ENCODE results near the gene NMT2.

The NMT2 gene

DNA sequence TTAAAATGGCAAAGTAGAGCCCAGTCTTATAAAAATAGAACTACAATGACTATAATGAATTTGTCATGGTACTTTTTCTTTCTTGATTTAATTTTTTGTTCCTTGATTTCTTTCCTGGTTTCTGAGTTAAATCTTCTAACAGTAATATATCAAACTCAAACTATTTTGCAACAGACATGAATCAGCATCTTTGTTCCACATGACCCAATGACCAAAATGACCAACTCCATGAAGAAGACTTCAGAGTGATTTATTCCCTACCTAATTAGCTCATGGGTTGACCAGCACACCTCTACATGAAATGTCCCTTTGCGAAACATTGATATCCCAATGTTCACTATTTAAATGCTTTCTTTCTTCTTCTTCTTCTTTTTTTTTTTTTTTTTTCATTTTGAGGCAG lies 30.9 kb downstream of the NMT2 start:
- TF ChIP-seq, protein P1, sequence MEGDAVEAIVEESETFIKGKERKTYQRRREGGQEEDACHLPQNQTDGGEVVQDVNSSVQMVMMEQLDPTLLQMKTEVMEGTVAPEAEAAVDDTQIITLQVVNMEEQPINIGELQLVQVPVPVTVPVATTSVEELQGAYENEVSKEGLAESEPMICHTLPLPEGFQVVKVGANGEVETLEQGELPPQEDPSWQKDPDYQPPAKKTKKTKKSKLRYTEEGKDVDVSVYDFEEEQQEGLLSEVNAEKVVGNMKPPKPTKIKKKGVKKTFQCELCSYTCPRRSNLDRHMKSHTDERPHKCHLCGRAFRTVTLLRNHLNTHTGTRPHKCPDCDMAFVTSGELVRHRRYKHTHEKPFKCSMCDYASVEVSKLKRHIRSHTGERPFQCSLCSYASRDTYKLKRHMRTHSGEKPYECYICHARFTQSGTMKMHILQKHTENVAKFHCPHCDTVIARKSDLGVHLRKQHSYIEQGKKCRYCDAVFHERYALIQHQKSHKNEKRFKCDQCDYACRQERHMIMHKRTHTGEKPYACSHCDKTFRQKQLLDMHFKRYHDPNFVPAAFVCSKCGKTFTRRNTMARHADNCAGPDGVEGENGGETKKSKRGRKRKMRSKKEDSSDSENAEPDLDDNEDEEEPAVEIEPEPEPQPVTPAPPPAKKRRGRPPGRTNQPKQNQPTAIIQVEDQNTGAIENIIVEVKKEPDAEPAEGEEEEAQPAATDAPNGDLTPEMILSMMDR (conservative IDR thresholded peaks at IDR 0.05): no peak

DNA sequence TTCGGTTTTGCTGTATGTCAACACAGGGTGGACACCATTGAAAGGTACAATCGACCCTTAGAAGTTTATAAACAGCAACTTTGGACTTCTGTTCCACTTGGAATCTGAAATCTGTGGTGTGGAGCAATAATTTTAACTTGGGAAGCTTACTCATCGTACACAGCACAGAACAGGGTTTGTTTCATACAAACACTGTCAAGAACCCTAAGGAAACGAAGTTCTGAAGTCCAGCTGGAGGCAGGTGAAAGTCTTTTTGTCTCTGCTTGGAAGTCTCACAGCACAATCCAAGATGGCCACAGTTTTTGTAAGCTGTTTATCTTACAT lies 31.5 kb downstream of the NMT2 start:
- no peak overlapping the region for H3K27ac ChIP-seq
- TF ChIP-seq, protein P1 (conservative IDR thresholded peaks at IDR 0.05): no peak

More for the DNA sequence above, 30.9 kb downstream of the NMT2 start:
- H3K27ac ChIP-seq: no peak overlapping the region

DNA sequence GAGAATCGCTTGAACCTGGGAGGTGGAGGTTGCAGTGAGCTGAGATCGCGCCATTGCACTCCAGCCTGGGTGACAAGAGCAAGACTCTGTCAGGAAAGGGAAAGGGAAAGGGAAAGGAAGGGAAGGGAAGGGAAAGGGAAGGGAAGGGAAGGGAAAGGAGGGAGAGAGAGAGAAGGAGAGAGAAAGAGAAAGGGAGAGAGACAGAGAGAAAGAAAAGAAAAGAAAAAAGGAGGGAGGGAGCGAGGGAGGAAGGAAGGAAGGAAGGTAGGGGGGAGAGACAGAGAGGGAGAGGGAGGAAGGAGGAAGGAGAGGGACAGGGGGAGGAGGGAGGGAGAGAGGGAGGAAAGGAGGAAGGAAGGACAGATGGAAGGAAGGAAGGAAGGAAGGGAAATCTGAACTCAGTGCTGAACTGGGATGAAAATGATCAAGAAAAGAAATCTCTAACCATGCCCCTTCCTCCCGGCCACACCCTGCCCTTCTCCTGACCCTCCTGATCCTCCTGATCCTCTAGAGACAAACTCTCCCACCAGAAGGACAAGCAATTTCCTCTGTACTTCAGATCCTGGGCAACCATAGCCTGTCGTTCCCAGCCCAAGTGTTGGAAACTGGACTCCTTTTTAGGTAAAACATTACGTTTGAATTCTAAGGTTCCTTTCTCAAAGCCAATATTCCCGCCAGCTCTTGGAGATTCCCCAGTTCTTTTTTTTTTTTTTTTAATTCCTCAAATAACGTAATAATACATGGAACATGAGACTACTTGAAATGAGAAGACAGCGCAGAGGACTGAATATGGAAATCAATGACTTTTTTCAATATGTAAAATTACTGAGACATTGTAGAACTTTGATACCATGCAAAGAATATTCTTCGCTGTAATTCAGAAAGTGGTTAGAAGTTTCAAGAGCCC lies 32.1 kb downstream of the NMT2 start:
- TF ChIP-seq, protein P1 (conservative IDR thresholded peaks at IDR 0.05): no peak
- no peak overlapping the region; the same call in 1 of the 2 replicates for H3K27ac ChIP-seq

DNA sequence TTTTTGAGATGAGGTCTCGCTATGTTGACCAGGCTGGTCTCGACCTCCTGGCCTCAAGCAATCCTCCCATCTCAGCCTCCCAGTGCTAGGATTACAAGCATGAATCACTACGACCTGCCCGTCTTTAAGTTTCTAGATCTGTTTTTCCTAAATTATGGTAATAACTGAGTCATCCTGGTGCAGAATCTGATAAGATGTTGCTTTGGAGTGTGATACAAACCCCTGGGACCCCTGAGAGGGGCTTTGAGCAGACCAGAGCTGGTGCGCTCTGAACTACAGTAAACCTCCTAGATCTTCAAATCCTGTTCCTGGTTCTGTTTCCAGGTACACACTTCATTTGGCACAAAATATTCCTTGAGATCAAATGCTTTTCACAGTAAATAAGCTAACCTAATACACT lies 37.2 kb downstream of the NMT2 start:
- H3K27ac ChIP-seq: peak overlapping the region; percentile 68; the same call in 1 of the 2 replicates
- TF ChIP-seq, protein P1 (conservative IDR thresholded peaks at IDR 0.05): no peak

DNA sequence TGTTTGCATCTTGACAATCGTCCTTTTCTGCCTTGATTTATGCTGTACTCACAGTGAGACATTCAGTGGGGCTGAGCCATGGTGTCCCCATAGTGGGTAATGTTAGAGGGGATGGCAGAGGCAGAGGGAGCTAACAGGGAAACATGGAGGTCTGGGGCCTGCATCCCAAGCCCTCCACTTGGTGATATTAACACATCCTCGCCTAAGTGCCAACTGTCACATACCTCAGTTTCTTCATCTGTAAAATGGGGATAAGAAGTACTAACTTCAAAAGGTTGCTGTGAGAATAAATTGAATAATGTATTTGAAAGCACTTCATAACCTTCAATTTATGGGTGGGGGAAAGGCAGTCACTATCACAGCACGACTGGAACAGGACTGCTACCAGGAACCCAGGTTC lies 43.6 kb downstream of the NMT2 start:
- TF ChIP-seq, protein P1 (conservative IDR thresholded peaks at IDR 0.05): no peak
- H3K27ac ChIP-seq: peak overlapping the region; percentile 78

DNA sequence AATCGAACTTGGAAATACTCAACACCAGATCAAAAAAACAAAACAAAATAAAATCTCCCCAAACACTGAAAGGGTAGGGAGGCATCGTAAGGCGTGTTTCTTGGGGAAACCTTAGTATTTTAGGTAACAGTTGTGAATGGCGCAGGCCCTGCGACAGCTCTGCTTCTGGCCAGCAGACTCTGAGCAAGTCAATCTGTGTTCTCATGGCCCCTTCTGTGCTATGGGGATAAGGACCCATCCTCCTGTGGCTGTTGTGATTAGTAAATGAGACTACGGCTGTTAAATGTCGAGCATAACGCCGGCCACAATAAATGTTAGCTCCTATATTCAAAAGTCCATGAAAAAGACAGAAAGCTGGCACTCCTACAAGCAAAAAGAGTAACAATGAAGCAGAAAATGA lies 44.3 kb downstream of the NMT2 start:
- TF ChIP-seq, protein P1 (conservative IDR thresholded peaks at IDR 0.05): no peak
- H3K27ac ChIP-seq: peak overlapping the region; percentile 78

DNA sequence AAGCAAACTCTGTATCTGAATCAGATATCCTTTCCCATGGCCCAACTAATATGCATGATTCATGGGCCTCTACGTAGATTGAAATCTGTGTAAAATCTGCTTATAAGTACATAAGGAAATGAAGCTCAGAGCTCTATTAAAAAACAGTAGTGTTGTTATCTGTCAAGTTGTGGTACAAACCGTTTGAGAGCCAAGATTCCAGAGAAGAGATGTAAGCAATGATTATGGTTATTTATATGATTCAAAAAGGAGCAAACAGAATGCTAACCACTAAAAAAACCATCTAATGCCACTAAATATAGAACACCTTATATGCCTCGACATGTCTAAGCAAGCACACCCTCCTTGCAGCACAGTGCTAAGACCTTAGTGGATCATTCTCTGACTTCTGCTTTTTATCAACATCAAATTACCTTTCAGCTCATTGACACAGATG lies 44.7 kb downstream of the NMT2 start:
- H3K27ac ChIP-seq: peak overlapping the region; percentile 78
- TF ChIP-seq, protein P1 (conservative IDR thresholded peaks at IDR 0.05): no peak
